AG09309 (cell line): ENCODE measurements around the gene AKR7A2.
A peak's percentile ranks its signal among the peaks of the same experiment; 100 is the strongest.

ENCODE experiments used
- DNase-seq: peaks from one replicate; pipeline ENCODE4 v3.0.0-alpha.2; 2010; ENCODE audit warnings: low read depth
- H3K4me3 ChIP-seq: 2 replicates; pipeline ENCODE4 v1.5.1; 2011; ENCODE audit warnings: mild to moderate bottlenecking, low read depth, low read length, moderate library complexity; ENCODE audit not compliant: control insufficient read depth
- TF ChIP-seq, protein P1 (sequence below): IDR thresholded peaks from 2 replicates; pipeline ENCODE4 v1.5.1; 2011; ENCODE audit warnings: mild to moderate bottlenecking, low read depth, low read length, inconsistent platforms; ENCODE audit not compliant: insufficient read depth, control insufficient read depth; ENCODE audit errors: missing control alignments

AKR7A2 gene

GRCh38 chr1:19313961-19314882 lies 2.3 kb upstream of the AKR7A2 start:
- TF ChIP-seq, protein P1, sequence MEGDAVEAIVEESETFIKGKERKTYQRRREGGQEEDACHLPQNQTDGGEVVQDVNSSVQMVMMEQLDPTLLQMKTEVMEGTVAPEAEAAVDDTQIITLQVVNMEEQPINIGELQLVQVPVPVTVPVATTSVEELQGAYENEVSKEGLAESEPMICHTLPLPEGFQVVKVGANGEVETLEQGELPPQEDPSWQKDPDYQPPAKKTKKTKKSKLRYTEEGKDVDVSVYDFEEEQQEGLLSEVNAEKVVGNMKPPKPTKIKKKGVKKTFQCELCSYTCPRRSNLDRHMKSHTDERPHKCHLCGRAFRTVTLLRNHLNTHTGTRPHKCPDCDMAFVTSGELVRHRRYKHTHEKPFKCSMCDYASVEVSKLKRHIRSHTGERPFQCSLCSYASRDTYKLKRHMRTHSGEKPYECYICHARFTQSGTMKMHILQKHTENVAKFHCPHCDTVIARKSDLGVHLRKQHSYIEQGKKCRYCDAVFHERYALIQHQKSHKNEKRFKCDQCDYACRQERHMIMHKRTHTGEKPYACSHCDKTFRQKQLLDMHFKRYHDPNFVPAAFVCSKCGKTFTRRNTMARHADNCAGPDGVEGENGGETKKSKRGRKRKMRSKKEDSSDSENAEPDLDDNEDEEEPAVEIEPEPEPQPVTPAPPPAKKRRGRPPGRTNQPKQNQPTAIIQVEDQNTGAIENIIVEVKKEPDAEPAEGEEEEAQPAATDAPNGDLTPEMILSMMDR = no peak
- no peak for DNase-seq
- no peak overlapping the region for H3K4me3 ChIP-seq

DNA sequence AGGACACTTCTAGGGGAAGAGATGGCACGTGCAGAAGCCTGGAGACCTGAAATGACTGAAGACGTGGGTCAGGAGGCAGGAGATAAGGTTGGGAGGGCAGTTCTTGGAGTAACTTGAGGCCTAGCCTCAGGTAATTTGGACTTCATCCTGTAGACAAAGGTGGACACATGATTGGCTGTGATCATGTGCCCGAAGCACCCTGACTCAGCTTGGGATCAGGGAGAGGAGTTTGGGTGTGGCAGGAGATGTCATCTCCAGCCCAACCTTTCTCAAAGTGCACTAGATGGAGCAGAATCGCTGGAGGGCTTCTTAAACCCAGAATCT lies 1.7 kb upstream of the AKR7A2 start:
- TF ChIP-seq, protein P1 = no peak
- no peak overlapping the region for H3K4me3 ChIP-seq
- no peak for DNase-seq

DNA sequence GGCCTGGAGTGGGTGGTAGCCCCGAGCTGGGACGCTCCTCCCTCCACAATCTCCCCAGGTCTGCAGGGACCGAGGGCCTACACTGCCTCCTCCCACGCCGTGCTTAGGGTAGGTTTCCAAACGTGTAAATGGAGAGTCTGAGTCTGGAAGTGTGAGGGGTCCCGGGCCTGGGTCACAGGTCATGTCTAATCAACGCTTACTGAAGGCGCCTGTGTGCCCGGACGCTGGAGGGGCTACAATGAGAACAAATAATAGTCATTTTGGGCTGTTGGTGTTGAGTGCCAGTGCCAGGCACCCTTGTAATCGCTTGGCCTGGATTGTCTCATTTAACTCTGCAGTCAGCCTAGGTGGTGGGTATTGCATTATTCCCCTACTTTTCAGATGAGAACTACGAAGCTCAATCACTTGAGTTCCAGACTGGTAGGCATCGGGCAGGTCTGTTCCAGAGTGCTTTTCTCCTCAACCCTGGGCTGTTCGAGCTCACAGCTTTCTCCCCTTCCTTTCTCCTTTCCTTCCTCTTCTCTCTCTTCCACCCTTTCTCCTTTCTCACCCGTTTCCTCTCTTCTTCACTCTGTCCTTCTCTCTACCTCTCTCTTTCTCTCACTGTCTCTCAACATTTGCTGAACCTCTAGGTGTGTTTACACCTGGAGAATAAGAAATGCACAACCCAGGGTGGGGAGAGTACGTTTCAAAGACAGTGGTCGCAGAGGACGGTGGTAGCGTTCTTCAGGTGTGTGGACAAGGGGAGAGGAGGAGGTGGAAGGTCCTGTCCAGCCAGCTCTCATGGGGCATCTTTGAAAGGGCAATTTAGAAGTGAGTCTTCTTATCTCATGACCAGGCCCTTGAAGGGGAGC lies 1.1 kb upstream of the AKR7A2 start:
- TF ChIP-seq, protein P1 = no peak
- peak overlapping the region; percentile 75 for H3K4me3 ChIP-seq
- DNase-seq = no peak

- peak overlapping the region; percentile 80 for H3K4me3 ChIP-seq
- no peak for DNase-seq
- TF ChIP-seq, protein P1 = no peak
Observed at GRCh38 chr1:19311503-19311930, 427 bp downstream of the AKR7A2 start.

- TF ChIP-seq, protein P1 = no peak
- H3K4me3 ChIP-seq = peak overlapping the region; percentile 80
- no peak for DNase-seq
Observed at GRCh38 chr1:19310720-19311502, 1.0 kb downstream of the AKR7A2 start.

DNA sequence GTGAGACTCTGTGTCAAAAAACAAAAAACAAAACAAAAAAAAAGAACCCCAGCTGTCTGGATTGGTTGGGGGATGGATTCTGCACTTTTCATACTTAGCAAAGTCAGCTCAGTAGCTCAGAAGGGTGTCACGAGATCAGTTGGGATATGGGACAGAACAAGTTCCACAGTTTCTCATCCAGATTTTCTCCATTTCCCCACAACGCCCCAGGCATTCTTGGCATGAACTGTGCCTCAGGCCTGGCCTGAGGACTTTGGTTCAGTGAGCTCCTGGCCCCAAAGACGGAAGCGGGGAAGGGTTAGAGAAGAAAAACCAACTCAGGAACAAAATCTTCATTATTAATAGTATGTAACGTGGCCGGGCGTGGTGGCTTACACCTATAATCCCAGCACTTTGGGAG lies 1.9 kb downstream of the AKR7A2 start:
- no peak overlapping the region for H3K4me3 ChIP-seq
- DNase-seq = no peak
- TF ChIP-seq, protein P1 = no peak
